Diencephalon (tissue), 1 donor: ENCODE data around the gene DMBT1. TPM values are rescaled to one million over a fixed set of nuclear protein-coding genes. Genes with fewer than 3 reads are reported as not detected.

Experiments
- total RNA-seq: library from RNA; depleted of rRNA; stranded (reverse); fragments of >200 nt; gene quantifications from one replicate; pipeline ENCODE4 v1.2.3, GENCODE V29; 2014

The DMBT1 gene
- under 0.01 TPM for total RNA-seq

GRCh38 chr10:122560279-122560804, at the start of gene DMBT1:
Gene DMBT1 (plus strand): TSS chr10:122560754. CDS start chr10:122560771, 17 bp downstream.

Other genes starting within 250 kb of the DMBT1 start
- gene PLEKHA1, start 186.0 kb upstream of the DMBT1 start, total RNA-seq: 56.5 TPM
- not detected for gene ARMS2, start 106.1 kb upstream of the DMBT1 start, total RNA-seq
- gene HTRA1, start 99.2 kb upstream of the DMBT1 start, total RNA-seq: 64.1 TPM
- gene C10orf120, start 139.1 kb downstream of the DMBT1 start, total RNA-seq: not detected